Activated T-cell treated with anti-CD3 and anti-CD28 coated beads, Interleukin-2, amount 50 U/mL, for 1 hour (primary cell): ENCODE measurements around the gene ACMSD.
A peak's percentile ranks its signal among the peaks of the same experiment; 100 is the strongest.

Source experiments
- DNase-seq: peaks from one replicate; pipeline ENCODE4 v3.0.0-alpha.2; 2020

The ACMSD gene

DNA sequence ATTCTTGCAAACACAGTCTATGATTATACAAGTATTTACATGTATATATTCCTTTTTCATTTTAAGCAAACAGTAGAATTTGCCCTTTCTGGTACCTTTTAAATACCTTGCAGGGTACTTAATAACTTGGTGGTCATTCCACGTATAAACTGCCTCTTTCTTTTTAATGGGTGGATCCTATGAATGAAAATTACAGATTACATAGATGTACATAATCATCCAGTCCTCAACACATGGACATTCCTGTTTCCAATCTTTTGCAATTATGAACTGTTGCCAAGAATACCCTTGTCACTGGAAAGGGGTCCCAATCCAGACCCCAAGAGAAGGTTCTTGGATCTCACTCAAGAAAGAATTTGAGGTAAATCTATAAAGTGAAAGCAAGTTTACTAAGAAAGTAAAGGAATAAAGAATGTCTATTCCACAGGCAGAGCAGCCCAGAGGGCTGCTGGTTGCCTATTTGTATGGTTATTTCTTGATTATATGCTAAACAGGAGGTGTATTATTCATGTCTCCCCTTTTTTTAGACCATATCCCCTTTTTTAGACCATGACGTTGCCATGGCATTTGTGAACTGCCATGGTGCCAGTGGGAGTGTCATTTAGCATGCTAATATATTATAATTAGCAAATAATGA is 72.5 kb downstream of the ACMSD start:
- no peak for DNase-seq

DNA sequence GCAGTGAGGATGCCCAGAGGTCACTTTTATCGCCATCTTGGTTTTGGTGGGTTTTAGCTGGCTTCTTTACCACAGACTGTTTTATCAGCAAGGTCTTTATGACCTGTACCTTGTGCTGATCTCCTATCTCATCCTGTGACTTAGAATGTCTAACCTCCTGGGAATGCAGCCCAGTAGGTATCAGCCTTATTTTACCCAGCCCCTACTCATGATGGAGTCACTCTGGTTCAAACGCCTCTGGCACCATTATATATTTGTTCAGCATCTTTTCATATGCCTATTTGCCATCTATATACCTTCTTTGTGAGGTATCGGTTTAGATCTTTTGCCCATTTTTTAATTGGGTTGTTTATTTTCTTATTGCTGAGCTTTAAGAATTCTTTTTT is 73.0 kb downstream of the ACMSD start:
- DNase-seq = no peak

GRCh38 chr2:134912361-134912760 is 73.9 kb downstream of the ACMSD start:
- no peak for DNase-seq

- peak; percentile 35 for DNase-seq
Measured at GRCh38 chr2:134917360-134917865, 79.0 kb downstream of the ACMSD start.

GRCh38 chr2:134917888-134918525 is 79.6 kb downstream of the ACMSD start:
- DNase-seq = peak; percentile 87

DNA sequence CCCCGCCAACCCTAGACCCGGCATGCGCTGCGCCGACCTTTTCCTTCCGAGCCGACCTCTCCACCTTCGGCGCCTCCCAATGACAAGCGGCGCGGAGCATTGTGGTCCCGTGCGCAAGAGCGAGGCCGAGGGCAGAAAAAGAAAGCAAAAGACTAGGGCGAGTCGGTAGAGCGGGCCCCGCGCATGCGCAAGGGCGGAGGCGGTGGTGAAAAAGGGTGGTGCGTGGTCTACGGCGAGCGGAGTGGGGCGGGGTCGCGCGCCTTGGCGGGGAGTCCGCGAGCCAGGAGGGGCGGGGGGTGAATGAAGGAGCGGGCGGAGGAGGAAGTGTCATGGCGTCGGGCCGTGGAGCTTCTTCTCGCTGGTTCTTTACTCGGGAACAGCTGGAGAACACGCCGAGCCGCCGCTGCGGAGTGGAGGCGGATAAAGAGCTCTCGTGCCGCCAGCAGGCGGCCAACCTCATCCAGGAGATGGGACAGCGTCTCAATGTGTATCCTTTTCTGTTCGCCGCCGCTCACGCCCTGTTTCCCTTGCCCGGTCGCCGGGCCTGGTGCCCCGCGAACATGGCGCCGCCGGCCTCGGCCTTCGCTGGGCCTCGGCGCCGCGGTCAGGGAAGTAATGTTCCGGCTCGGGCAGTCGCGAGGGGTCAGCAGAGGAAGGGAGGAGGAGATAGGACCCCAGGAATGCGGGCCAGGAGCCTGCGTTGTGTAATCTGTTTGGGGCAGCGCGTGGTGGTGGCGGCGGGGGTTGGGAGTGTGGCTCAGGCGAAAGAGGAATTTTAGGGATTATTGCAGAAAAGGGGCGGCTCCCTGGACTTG is 80.3 kb downstream of the ACMSD start, which contains the start of gene CCNT2:
TSS of gene CCNT2 (plus strand) at position 297 of the 815 bp plus-strand sequence. CDS start at position 330, 33 bp downstream.
- peak; percentile 99 for DNase-seq

- no peak for DNase-seq
Measured at GRCh38 chr2:134919341-134920210, 81.2 kb downstream of the ACMSD start.

GRCh38 chr2:134924912-134925311 is 86.5 kb downstream of the ACMSD start:
- no peak for DNase-seq

DNA sequence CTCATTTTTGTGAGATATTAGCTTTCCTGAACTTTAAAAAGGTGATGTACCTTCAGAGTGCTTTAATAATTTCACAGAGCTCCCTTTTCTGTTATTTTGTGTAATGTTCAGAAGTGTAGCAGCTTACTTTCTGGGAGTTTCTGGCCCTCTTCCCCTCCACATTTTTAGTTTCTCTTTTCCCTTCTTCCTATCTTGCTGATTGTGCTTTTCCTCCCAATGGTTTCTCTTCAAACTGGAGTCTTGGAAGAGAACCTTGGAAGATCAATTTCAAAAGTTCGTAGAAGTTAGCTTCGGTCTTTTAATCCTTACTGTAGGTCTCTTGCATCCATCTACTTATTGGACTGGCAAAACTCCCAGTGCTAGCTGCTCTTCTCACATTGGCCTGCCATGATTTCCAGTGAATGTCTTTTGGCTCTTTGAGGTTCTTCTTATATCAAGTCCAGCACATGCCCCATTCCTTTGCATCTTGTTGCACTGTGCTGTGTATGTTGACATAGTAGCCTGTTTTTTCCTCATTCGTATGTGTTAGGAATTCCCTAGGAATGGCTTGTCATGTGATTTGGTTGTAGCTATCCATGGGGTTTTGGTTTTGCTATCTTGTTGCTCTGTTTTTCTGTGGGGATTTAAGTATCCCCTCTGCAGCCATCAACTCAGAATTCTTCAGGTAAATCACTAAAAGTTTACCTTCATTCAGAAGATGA is 88.0 kb downstream of the ACMSD start:
- DNase-seq = no peak

- DNase-seq = no peak
Measured at GRCh38 chr2:134927195-134927594, 88.8 kb downstream of the ACMSD start.

- no peak for DNase-seq
Measured at GRCh38 chr2:134932864-134933526, 94.6 kb downstream of the ACMSD start.

- DNase-seq = no peak
Measured at GRCh38 chr2:134933732-134934131, 95.3 kb downstream of the ACMSD start.

- DNase-seq = no peak
Measured at GRCh38 chr2:134934150-134934549, 95.7 kb downstream of the ACMSD start.

- no peak for DNase-seq
Measured at GRCh38 chr2:134934641-134935040, 96.2 kb downstream of the ACMSD start.

- DNase-seq = no peak
Measured at GRCh38 chr2:134936691-134937090, 98.3 kb downstream of the ACMSD start.

- no peak for DNase-seq
Measured at GRCh38 chr2:134943540-134943939, 105.1 kb downstream of the ACMSD start.

GRCh38 chr2:134944975-134945374 is 106.6 kb downstream of the ACMSD start:
- no peak for DNase-seq

DNA sequence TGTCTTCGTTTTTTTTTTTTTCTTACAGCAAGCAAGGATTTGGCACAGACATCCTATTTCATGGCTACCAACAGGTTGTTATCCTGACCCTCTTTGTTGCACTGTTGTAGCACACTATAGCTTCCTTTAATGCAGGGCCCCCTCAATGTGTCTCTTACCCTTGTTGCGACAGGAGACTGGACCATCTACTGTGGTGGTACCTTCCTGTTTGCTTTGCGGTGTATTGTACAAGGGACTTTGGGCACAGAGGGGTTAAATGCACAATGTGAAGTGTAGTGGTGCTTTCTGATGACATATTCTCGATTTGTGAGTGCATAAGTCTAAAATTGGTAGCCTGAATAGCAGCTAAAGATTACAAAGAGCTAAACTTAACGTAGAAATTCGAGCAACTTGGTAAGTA is 107.7 kb downstream of the ACMSD start:
- no peak for DNase-seq

DNA sequence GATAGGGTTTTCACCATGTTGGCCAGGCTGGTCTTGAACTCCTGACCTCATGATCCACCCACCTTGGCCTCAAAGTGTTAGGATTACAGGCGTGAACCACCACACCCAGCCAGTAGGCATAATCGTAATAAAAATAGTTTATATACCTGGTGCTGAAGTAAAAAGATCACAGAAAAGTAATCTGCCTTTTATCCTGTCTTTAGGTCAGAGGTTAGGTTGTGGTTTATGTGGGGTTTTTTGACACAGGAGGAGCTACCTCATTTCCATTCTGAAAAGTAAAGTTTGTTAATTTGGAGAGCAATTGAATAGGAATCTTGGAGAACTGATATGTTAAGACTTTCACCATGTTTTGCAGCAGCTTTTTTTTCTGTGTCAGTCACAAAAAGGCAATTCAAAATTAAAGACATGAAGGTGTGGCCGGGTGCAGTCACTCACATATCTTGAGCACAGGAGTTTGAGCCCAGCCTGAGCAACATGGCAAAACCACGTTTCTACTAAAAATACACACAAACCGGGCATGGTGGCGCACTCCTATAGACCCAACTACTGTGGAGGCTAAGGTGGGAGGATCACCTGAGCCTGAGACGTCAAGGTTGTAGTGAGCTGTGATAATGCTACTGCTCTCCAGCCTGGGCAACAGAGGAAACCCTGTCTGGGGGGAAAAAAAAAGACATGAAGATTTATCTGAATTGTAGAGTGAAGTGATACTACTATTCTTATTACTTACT is 111.7 kb downstream of the ACMSD start:
- no peak for DNase-seq

- DNase-seq = no peak
Measured at GRCh38 chr2:134950886-134951285, 112.5 kb downstream of the ACMSD start.
